ENCODE data around the gene VAX1. TPM values are rescaled to one million over a fixed set of nuclear protein-coding genes. Genes with fewer than 3 reads are reported as not detected.

The VAX1 gene
- total RNA-seq, 1 experiment from 2014 or later = not detected

GRCh38 chr10:117160567-117160966, 22.5 kb upstream of the VAX1 start:
- TF ChIP-seq EGR1 (IDR thresholded peaks at IDR 0.05; ENCODE audit: low read depth) = no peak
- no peak for TF ChIP-seq YY1 (IDR thresholded peaks at IDR 0.05; ENCODE audit: extremely low read depth, insufficient replicate concordance, low read depth, low read length)
- no peak for TF ChIP-seq ZFX (IDR thresholded peaks at IDR 0.05)
- no peak for TF ChIP-seq EZH2 (IDR thresholded peaks at IDR 0.05)
- TF ChIP-seq EZH2phosphoT487 (IDR thresholded peaks at IDR 0.05; ENCODE audit: borderline replicate concordance) = no peak
- TF ChIP-seq CTCF (IDR thresholded peaks at IDR 0.05 in 2 of 3, conservative IDR thresholded peaks at IDR 0.05 in 1 of 3; ENCODE audit: borderline replicate concordance in 1 of 3, insufficient read depth in 1 of 3, low read depth in 2 of 3, low read length in 2 of 3) = no peak
- TF ChIP-seq ELF1 (IDR thresholded peaks at IDR 0.05; ENCODE audit: borderline replicate concordance, low read depth) = no peak
- TF ChIP-seq CEBPB (IDR thresholded peaks at IDR 0.05; ENCODE audit: low read depth) = no peak
- TF ChIP-seq MAX (IDR thresholded peaks at IDR 0.05) = no peak
- TF ChIP-seq POLR2AphosphoS5 (IDR thresholded peaks at IDR 0.05; ENCODE audit: low read depth, low read length) = no peak
- no peak for TF ChIP-seq SP1 (IDR thresholded peaks at IDR 0.05; ENCODE audit: low read depth)
- TF ChIP-seq REST (IDR thresholded peaks at IDR 0.05; ENCODE audit: low read depth) = no peak
- TF ChIP-seq SIN3A (IDR thresholded peaks at IDR 0.05; ENCODE audit: low read depth) = no peak
- TF ChIP-seq ATF3 (IDR thresholded peaks at IDR 0.05) = no peak
- TF ChIP-seq RAD21 (IDR thresholded peaks at IDR 0.05; ENCODE audit: low read depth) = no peak
- no peaks in the 10 kb centered on the region for H3K9me2 ChIP-seq (ENCODE audit: insufficient read depth)
- BruUV-seq (replicated peaks) = no TSS peak
- no peak overlapping the region for H3K4me2 ChIP-seq (ENCODE audit: low read length)
- H3K27ac ChIP-seq (ENCODE audit: low read depth, low read length) = no peak overlapping the region
- no peak overlapping the region for H3K9ac ChIP-seq (ENCODE audit: low read length)
- no peaks in the 10 kb centered on the region for H3K9me3 ChIP-seq (ENCODE audit: control insufficient read depth in 1 of 2, insufficient read depth in 1 of 2, low read depth in 1 of 2, low read length in 2 of 2)
- intact Hi-C loops (cut with micrococcal nuclease) = loop anchor here (5.0 kb wide), 1 partner anchor 518 kb away; no protein-coding TSS in a partner anchor
- CTCF ChIA-PET = no interaction called here
- H3K79me2 ChIP-seq (ENCODE audit: insufficient read depth, low read length) = no peaks in the 10 kb centered on the region
- ATAC-seq (no peak), DNase-seq (ENCODE audit: low read depth, low spot score) (no peak)
- no peak overlapping the region for H2AFZ ChIP-seq (ENCODE audit: low read depth, low read length, poor library complexity, severe bottlenecking)
- H4K20me1 ChIP-seq (ENCODE audit: insufficient read depth) = no peaks in the 10 kb centered on the region
- H3K36me3 ChIP-seq (ENCODE audit: control insufficient read depth in 1 of 2, insufficient read depth in 2 of 2, low read length in 2 of 2) = no peaks in the 10 kb centered on the region
- RAD21 ChIA-PET (ENCODE audit: low non-redundant PET in 1 of 2, low total read pairs in 2 of 2, uncharacterized antibody in 2 of 2, unreplicated experiment in 2 of 2) = no interaction called here
- POLR2A ChIA-PET = no interaction called here
- no peak overlapping the region for H3K4me3 ChIP-seq (replicated peaks in 1 of 2; ENCODE audit: low read depth in 1 of 2, low read length in 2 of 2)
- H3K27me3 ChIP-seq (ENCODE audit: insufficient read depth, low read length) = peaks cover 13% of the 10 kb centered on the region; the same call in 1 of the 2 replicates
- peaks cover 0 to 3% of the 10 kb centered on the region in 2 experiments; a peak in 2 of 4 replicates for H3K4me1 ChIP-seq (ENCODE audit: control insufficient read depth in 1 of 2, insufficient read depth in 2 of 2, low read length in 2 of 2)

Data from HCT116 (cell line).